Liver (tissue), 3 donors: ENCODE measurements around the gene ARHGAP32.

Experiments
- CTCF ChIP-seq: fragments of 150-350 bp; IDR thresholded peaks from 2 replicates; pipeline ENCODE4 v1.5.1; 2017; ENCODE audit warnings: improper control_type of control experiment, low read depth, low read length; ENCODE audit not compliant: missing input control
- EGR1 ChIP-seq, 2 donors: IDR thresholded peaks; 2 replicates each; pipeline ENCODE4 v1.6.1; 2016 to 2018; ENCODE audit warnings: antibody characterized with exemption in 2 of 2, low read depth in 2 of 2
- GABPA ChIP-seq, 2 donors: IDR thresholded peaks in 1 of 2; conservative IDR thresholded peaks in 1 of 2; 2 replicates each; pipeline ENCODE4 v1.6.1; 2016; ENCODE audit warnings: antibody characterized with exemption in 2 of 2, mild to moderate bottlenecking in 1 of 2, moderate library complexity in 1 of 2
- MAX ChIP-seq: IDR thresholded peaks from 2 replicates; pipeline ENCODE4 v1.6.1; 2016; ENCODE audit warnings: antibody characterized with exemption
- RAD21 ChIP-seq, 2 donors: IDR thresholded peaks; 2 replicates each; pipeline ENCODE4 v1.6.1; 2016; ENCODE audit warnings: antibody characterized with exemption in 2 of 2, mild to moderate bottlenecking in 2 of 2
- TAF1 ChIP-seq: conservative IDR thresholded peaks from 2 replicates; pipeline ENCODE4 v1.6.1; 2016; ENCODE audit warnings: antibody characterized with exemption, mild to moderate bottlenecking
- YY1 ChIP-seq: IDR thresholded peaks from 2 replicates; pipeline ENCODE4 v1.6.1; 2016; ENCODE audit warnings: antibody characterized with exemption, mild to moderate bottlenecking
- ZBTB33 ChIP-seq: IDR thresholded peaks from 2 replicates; pipeline ENCODE4 v1.6.1; 2016; ENCODE audit warnings: antibody characterized with exemption
- donor health status: healthy.
- donor health status: healthy.

GRCh38 chr11:129236850-129237249 is 44.7 kb upstream of the ARHGAP32 start:
- no peak for TF ChIP-seq ZBTB33
- no peak for TF ChIP-seq MAX
- no peak for TF ChIP-seq GABPA (IDR thresholded peaks at IDR 0.05 in 1 of 2, conservative IDR thresholded peaks at IDR 0.05 in 1 of 2)
- no peak for TF ChIP-seq EGR1 (IDR thresholded peaks at IDR 0.05; ENCODE audit: low read depth in 2 of 2)
- TF ChIP-seq CTCF: no peak
- TF ChIP-seq RAD21 (IDR thresholded peaks at IDR 0.05): no peak
- TF ChIP-seq YY1: no peak
- no peak for TF ChIP-seq TAF1
